Measurements from ENCODE around the gene SNX30.
A peak's percentile ranks its signal among the peaks of the same experiment; 100 is the strongest.

The SNX30 gene

GRCh38 chr9:112750016-112750763, at the start of gene SNX30:
Gene SNX30, plus strand, starts transcription at chr9:112750760. Its CDS starts 242 bp downstream, at chr9:112751002.
- peak within 1 kb of the TSS; percentile 81 for H3K27ac ChIP-seq
- no peak; the same call in 1 of the 2 replicates for TF ChIP-seq CTCF (conservative IDR thresholded peaks at IDR 0.05)
- TF ChIP-seq ZFX (IDR thresholded peaks at IDR 0.05): peak; percentile 23; the same call in 1 of the 2 replicates

GRCh38 chr9:112703304-112703703, 47.3 kb upstream of the SNX30 start:
- H3K27ac ChIP-seq: no peak overlapping the region
- TF ChIP-seq ZFX (IDR thresholded peaks at IDR 0.05) (no peak), CTCF (conservative IDR thresholded peaks at IDR 0.05) (no peak)

- no peak overlapping the region for H3K27ac ChIP-seq
- TF ChIP-seq CTCF (conservative IDR thresholded peaks at IDR 0.05): peak; percentile 66
- no peak for TF ChIP-seq ZFX (IDR thresholded peaks at IDR 0.05)
Observed at GRCh38 chr9:112705768-112706427, 44.7 kb upstream of the SNX30 start.

- H3K27ac ChIP-seq: no peak overlapping the region
- peak; percentile 71 for TF ChIP-seq CTCF (conservative IDR thresholded peaks at IDR 0.05)
- no peak for TF ChIP-seq ZFX (IDR thresholded peaks at IDR 0.05)
Observed at GRCh38 chr9:112711050-112711689, 39.4 kb upstream of the SNX30 start.

- no peak for TF ChIP-seq ZFX (IDR thresholded peaks at IDR 0.05)
- TF ChIP-seq CTCF (conservative IDR thresholded peaks at IDR 0.05): no peak
- H3K27ac ChIP-seq: no peak overlapping the region
Observed at GRCh38 chr9:112712678-112713077, 37.9 kb upstream of the SNX30 start.

- TF ChIP-seq CTCF (conservative IDR thresholded peaks at IDR 0.05) (peak; percentile 0; the same call in 1 of the 2 replicates), ZFX (IDR thresholded peaks at IDR 0.05) (no peak)
- peak within 1 kb of the TSS; percentile 80 for H3K27ac ChIP-seq
Observed at GRCh38 chr9:112717661-112718331, 32.8 kb upstream of the SNX30 start, which contains the start of gene INIP. Gene INIP, minus strand, starts transcription at chr9:112718117. Its CDS starts 1,632 bp downstream, at chr9:112716485.

Measured in C4-2B (cell line).